ENCODE results near the gene ANKRD34A.

DNA sequence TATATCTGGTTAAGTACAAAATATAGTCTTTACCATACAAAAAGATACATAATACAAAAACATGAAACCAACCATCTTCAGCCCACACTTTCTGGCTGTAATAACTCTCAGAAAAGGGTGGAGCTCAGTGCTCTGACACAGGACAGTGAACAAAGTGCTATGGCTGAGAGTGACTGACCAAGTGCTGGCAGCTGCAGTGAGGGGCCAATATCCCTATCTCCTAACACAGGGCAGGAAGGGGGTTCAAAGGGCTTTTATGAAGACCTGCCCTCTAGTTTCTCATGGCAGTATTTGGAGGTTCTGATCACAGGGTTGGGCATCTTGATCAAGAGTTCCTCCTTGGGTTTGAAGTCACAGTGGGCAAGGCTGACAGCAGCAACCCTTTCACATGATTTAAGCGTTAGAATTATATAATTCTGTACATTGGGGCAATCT is 28.1 kb upstream of the ANKRD34A start:
- TF ChIP-seq CTCF (IDR thresholded peaks at IDR 0.05) (no peak), POLR2A (IDR thresholded peaks at IDR 0.05) (no peak), POLR2AphosphoS5 (IDR thresholded peaks at IDR 0.05) (peak in 2 of 3 donors; percentile 74 to 75)

Measured in breast epithelium (tissue), 3 donors.